Inflammatory macrophage (primary cell): ENCODE measurements around the gene ARHGDIA.

ENCODE experiments used
- DNase-seq, 2 donors: peaks; one replicate each; pipeline ENCODE4 v3.0.0-alpha.2; 2020 to 2022

Gene ARHGDIA

DNA sequence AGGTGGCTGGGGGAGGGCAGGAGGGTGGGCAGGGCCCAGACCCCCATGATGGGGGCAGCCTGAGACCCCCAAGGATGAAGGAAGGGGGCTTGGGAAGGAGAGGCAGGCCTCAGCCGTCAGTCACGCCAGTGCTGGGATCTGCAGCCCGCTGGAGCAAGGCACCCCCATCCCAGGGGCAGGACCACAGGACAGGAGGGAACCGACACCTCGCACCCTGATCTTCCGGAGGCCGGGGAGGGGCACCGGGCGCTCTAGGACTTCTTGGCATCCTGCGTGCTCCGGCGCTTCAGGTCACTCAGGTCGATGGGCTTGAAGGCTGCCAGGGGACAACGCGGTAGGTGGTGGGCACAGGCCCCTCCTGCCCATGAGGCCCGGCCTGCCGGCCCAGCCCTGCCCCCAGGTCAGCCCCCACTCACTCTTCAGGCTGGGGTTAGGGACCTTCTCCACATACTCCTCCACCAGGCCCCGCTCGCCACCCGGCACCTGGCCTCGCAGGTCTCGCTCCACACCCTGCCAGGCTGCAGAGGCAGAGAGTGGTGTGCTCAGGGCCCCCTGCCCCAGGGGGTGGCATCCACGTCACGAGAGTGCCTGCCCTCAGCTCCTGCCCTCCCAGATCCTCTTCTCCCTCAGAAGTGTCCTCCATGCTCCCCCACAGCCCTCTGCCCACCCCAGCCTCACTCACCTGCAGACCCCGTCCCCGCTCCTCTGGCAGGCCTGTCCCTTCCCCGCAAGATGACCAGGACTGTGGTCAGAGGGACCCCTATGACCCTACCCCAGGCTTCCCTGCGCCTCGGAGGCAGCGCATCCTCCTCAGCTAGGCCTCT lies 47.9 kb downstream of the ARHGDIA start:
- DNase-seq = no peak

DNA sequence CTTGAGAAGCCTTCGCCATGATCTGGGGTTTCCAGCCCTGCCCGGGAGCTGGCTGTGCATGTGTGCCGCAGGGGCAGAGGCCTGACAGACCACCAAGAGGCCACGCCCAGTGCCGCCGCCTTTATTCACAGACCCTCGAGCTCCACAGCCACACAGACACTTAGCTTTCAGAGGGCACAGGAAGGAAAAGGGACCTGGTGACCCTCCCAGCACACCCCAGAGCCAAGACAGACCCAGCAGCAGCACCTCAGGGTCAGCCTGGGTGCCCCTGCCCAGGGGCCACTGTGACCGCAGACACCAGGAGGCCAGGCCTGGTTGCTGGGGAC lies 48.9 kb downstream of the ARHGDIA start:
- no peak for DNase-seq

DNA sequence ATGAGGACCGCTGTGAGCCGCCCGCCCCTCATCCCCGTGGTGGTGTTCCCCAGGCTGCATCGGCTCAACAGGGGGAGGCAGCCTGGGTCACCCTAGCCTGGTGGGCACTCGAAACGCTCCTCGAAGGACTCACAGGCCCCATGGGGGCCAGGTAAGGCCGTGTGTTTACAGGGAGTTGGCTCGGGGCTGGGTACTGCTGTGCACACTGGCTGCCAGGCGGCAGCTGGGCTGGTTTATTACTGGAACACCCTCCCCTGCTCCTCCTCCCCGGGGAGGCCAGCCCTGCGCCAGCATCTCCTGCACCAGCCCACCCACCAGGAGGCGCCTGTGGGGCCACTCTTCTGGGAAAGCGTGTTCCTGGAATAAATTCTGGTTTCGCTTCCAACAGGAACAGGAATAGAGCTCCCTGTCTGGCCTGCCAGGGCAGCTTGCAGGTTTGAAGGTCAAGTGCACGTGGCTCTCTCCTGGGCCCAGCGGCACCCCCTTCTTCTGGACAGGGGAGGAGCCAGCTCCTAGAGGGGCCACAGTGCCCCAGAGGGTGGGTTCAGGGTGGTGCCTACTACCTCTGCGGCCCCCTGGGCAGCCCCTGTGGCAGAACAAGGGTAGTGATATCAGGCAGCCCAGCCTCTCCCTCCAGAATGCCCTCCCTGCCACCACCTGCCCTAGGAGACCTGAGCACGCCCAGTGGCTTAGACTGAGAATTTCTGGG lies 49.4 kb downstream of the ARHGDIA start:
- peak; percentile 81 to 88 for DNase-seq

DNA sequence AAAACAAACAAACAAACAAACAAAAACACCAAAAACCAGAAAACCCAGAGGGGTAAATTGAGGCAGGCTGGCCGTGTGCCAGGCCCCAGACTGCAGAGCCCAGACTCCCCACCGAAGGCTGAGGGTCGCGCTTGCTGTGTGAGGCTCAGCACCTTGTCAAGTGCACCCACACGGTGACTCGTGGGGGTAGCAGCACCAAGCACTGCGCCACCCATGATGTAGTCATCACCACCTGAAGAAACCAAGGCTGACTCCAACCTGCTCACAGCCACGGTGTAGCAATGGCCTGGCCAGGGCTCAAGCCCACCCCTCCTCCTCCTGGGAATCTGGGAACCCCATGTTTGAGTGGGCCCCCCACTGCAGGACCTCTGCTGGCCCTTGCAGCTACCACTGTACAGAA lies 50.0 kb downstream of the ARHGDIA start:
- no peak for DNase-seq

DNA sequence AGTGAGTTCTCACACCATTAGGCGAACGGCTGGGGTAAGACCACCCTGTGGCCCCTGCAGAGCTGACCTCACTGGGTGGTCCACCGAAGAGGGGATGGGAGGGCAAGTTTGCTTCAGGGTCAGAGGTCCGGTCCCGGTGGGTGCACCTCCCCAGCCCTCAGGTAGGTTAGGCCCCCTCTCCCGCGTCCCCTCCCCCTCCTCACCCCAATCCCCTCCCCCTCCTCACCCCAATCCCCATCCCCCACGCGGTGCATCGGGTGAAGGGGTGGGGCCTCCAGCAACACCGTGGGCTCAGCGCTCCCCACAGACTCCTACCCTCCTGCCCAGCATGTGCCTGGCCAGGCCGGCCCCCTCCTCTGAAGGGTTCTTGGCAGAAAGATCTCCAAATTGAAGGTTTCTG lies 51.4 kb downstream of the ARHGDIA start:
- DNase-seq = no peak

DNA sequence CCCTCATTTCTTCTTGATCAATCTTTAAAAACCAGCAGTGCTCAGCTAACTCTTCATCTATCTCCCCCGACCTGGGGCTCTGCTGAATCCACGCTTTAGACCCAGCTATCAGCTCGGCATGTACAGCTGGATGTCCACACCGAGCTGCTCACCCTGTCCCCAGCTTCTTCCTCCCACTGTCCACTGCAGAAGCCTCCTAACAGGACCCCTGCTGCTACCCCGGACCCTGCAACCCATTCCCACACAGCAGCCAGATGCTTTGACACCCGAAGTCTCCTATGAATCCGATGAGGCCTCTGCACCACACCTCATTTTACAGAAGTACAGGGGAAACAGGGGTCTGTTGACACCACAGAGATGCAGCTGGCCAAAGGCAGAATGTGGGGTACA lies 53.4 kb downstream of the ARHGDIA start:
- no peak for DNase-seq
